Measurements from ENCODE around the gene LARGE2. TPM values are rescaled to one million over a fixed set of nuclear protein-coding genes. Genes with fewer than 3 reads are reported as not detected.

LARGE2 gene
- total RNA-seq, 1 experiment from 2014 or later, result 67.6 TPM

DNA sequence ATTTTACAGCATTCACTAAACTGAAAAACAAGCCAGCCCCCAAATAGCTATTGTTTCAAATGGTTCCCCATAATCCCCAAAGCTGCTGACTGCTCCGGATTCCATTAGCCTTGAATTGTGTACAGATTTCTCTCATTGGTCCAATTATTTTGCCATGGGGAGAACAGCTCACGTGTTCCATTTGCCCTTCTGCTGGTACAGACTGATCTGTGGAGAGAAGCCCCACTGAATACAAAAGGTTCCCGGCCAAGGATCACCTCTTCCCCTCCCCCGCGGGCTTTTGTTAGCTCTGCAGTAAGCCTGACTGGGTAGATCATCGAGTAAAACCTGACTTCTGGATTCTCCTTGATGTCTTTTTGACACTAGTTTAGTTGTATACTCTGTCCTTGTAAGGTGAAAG is 46.1 kb upstream of the LARGE2 start:
- H4K20me1 ChIP-seq (ENCODE audit: insufficient read depth), result no peaks in the 10 kb centered on the region
- H3K27me3 ChIP-seq (ENCODE audit: insufficient read depth, low read length), result no peaks in the 10 kb centered on the region
- no peaks in the 10 kb centered on the region for H3K9me3 ChIP-seq (ENCODE audit: control insufficient read depth in 1 of 2, insufficient read depth in 1 of 2, low read depth in 1 of 2, low read length in 2 of 2)
- H2AFZ ChIP-seq (ENCODE audit: low read depth, low read length, poor library complexity, severe bottlenecking), result no peak overlapping the region
- peaks cover 5 to 13% of the 10 kb centered on the region in 2 experiments; a peak in 3 of 4 replicates for H3K36me3 ChIP-seq (ENCODE audit: control insufficient read depth in 1 of 2, insufficient read depth in 2 of 2, low read length in 2 of 2)
- no peak for TF ChIP-seq ELF1 (IDR thresholded peaks at IDR 0.05; ENCODE audit: borderline replicate concordance, low read depth)
- RAD21 ChIA-PET (ENCODE audit: low non-redundant PET in 1 of 2, low total read pairs in 2 of 2, uncharacterized antibody in 2 of 2, unreplicated experiment in 2 of 2), result no interaction called here
- H3K9me2 ChIP-seq (ENCODE audit: insufficient read depth), result no peaks in the 10 kb centered on the region
- intact Hi-C loops (cut with micrococcal nuclease), result no loop called here
- H3K79me2 ChIP-seq (ENCODE audit: insufficient read depth, low read length), result no peaks in the 10 kb centered on the region
- H3K4me3 ChIP-seq (replicated peaks in 1 of 2; ENCODE audit: low read depth in 1 of 2, low read length in 2 of 2), result no peak overlapping the region
- H3K9ac ChIP-seq (ENCODE audit: low read length), result no peak overlapping the region
- H3K27ac ChIP-seq (ENCODE audit: low read depth, low read length), result no peak overlapping the region
- POLR2A ChIA-PET, result no interaction called here
- no TSS peak for BruUV-seq (replicated peaks)
- no peak overlapping the region for H3K4me2 ChIP-seq (ENCODE audit: low read length)
- ATAC-seq, result no peak
- DNase-seq (ENCODE audit: low read depth, low spot score), result no peak
- CTCF ChIA-PET, result no interaction called here
- peaks cover 20 to 28% of the 10 kb centered on the region in 2 experiments for H3K4me1 ChIP-seq (ENCODE audit: control insufficient read depth in 1 of 2, insufficient read depth in 2 of 2, low read length in 2 of 2)

- Histone ChIP-seq H3K4me2 (ENCODE audit: low read length) (no peak overlapping the region), H3K9me3 (ENCODE audit: control insufficient read depth in 1 of 2, insufficient read depth in 1 of 2, low read depth in 1 of 2, low read length in 2 of 2) (no peaks in the 10 kb centered on the region), H3K9me2 (ENCODE audit: insufficient read depth) (no peaks in the 10 kb centered on the region), H3K79me2 (ENCODE audit: insufficient read depth, low read length) (no peaks in the 10 kb centered on the region), H4K20me1 (ENCODE audit: insufficient read depth) (no peaks in the 10 kb centered on the region), H3K4me3 (replicated peaks in 1 of 2; ENCODE audit: low read depth in 1 of 2, low read length in 2 of 2) (no peak overlapping the region), H2AFZ (ENCODE audit: low read depth, low read length, poor library complexity, severe bottlenecking) (no peak overlapping the region), H3K27me3 (ENCODE audit: insufficient read depth, low read length) (no peaks in the 10 kb centered on the region), H3K4me1 (ENCODE audit: control insufficient read depth in 1 of 2, insufficient read depth in 2 of 2, low read length in 2 of 2) (peaks cover 25 to 34% of the 10 kb centered on the region in 2 experiments), H3K9ac (ENCODE audit: low read length) (no peak overlapping the region), H3K27ac (ENCODE audit: low read depth, low read length) (no peak overlapping the region), H3K36me3 (ENCODE audit: control insufficient read depth in 1 of 2, insufficient read depth in 2 of 2, low read length in 2 of 2) (peaks cover 5 to 13% of the 10 kb centered on the region in 2 experiments; a peak in 3 of 4 replicates)
- ATAC-seq, result no peak
- RAD21 ChIA-PET (ENCODE audit: low non-redundant PET in 1 of 2, low total read pairs in 2 of 2, uncharacterized antibody in 2 of 2, unreplicated experiment in 2 of 2), result no interaction called here
- intact Hi-C loops (cut with micrococcal nuclease), result no loop called here
- POLR2A ChIA-PET, result no interaction called here
- no peak for DNase-seq (ENCODE audit: low read depth, low spot score)
- CTCF ChIA-PET, result no interaction called here
- BruUV-seq (replicated peaks), result no TSS peak
- TF ChIP-seq, protein P1, sequence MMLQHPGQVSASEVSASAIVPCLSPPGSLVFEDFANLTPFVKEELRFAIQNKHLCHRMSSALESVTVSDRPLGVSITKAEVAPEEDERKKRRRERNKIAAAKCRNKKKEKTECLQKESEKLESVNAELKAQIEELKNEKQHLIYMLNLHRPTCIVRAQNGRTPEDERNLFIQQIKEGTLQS (IDR thresholded peaks at IDR 0.05), result no peak
- no peak for TF ChIP-seq CBX3 (IDR thresholded peaks at IDR 0.05; ENCODE audit: low read depth)
- no peak for TF ChIP-seq SP1 (IDR thresholded peaks at IDR 0.05; ENCODE audit: low read depth)
- no peak for TF ChIP-seq REST (IDR thresholded peaks at IDR 0.05; ENCODE audit: low read depth)
- no peak for TF ChIP-seq ELF1 (IDR thresholded peaks at IDR 0.05; ENCODE audit: borderline replicate concordance, low read depth)
- no peak for TF ChIP-seq TCF7L2 (IDR thresholded peaks at IDR 0.05; ENCODE audit: borderline replicate concordance, extremely low read depth, insufficient read depth, insufficient read length)
- TF ChIP-seq ZBTB33 (IDR thresholded peaks at IDR 0.05; ENCODE audit: extremely low read depth, insufficient replicate concordance, low read length), result no peak
- TF ChIP-seq CEBPB (IDR thresholded peaks at IDR 0.05; ENCODE audit: low read depth), result no peak
- TF ChIP-seq ZNF274 (IDR thresholded peaks at IDR 0.05; ENCODE audit: low read depth, low read length), result no peak
- no peak for TF ChIP-seq SRF (IDR thresholded peaks at IDR 0.05; ENCODE audit: low read depth)
- TF ChIP-seq POLR2AphosphoS5 (IDR thresholded peaks at IDR 0.05; ENCODE audit: low read depth, low read length), result no peak
- TF ChIP-seq EZH2phosphoT487 (IDR thresholded peaks at IDR 0.05; ENCODE audit: borderline replicate concordance), result no peak
- TF ChIP-seq FOSL1 (IDR thresholded peaks at IDR 0.05; ENCODE audit: low read depth), result no peak
Observed at GRCh38 chr11:45877221-45877620, 45.2 kb upstream of the LARGE2 start.

All from HCT116 (cell line).